ENCODE data around the gene RPS3.

RPS3 gene

GRCh38 chr11:75437966-75438659, 38.8 kb downstream of the RPS3 start:
- DNase-seq (ENCODE audit: low read depth, low spot score): no peak
- Histone ChIP-seq H3K27me3 (ENCODE audit: insufficient read depth, insufficient read length) (no peaks in the 10 kb centered on the region), H3K9me3 (ENCODE audit: insufficient read depth, low read length) (no peaks in the 10 kb centered on the region), H3K4me3 (ENCODE audit: insufficient read length, low read depth) (no peak overlapping the region), H3K9ac (ENCODE audit: insufficient read length, low read depth) (no peak overlapping the region), H3K4me1 (ENCODE audit: insufficient read depth, insufficient read length) (peaks cover 16% of the 10 kb centered on the region), H3K36me3 (ENCODE audit: insufficient read depth, insufficient read length, low read length) (peaks cover 54% of the 10 kb centered on the region)
- TF ChIP-seq SUZ12 (IDR thresholded peaks at IDR 0.05; ENCODE audit: extremely low read depth, insufficient read depth, insufficient read length) (no peak), ZNF274 (IDR thresholded peaks at IDR 0.05; ENCODE audit: low read depth, low read length) (no peak), YY1 (IDR thresholded peaks at IDR 0.05; ENCODE audit: insufficient read depth, insufficient read length) (no peak)

GRCh38 chr11:75439026-75439425, 39.7 kb downstream of the RPS3 start:
- no peak for DNase-seq (ENCODE audit: low read depth, low spot score)
- no peak overlapping the region for H3K9ac ChIP-seq (ENCODE audit: insufficient read length, low read depth)

GRCh38 chr11:75439495-75440120, 40.3 kb downstream of the RPS3 start:
- no peak overlapping the region for H3K4me3 ChIP-seq (ENCODE audit: insufficient read length, low read depth)
- H3K36me3 ChIP-seq (ENCODE audit: insufficient read depth, insufficient read length, low read length): peaks cover 52% of the 10 kb centered on the region
- TF ChIP-seq ZNF274 (IDR thresholded peaks at IDR 0.05; ENCODE audit: low read depth, low read length): no peak
- no peak for DNase-seq (ENCODE audit: low read depth, low spot score)
- H3K9me3 ChIP-seq (ENCODE audit: insufficient read depth, low read length): no peaks in the 10 kb centered on the region
- no peaks in the 10 kb centered on the region for H3K27me3 ChIP-seq (ENCODE audit: insufficient read depth, insufficient read length)
- peak overlapping the region; percentile 2 for H3K9ac ChIP-seq (ENCODE audit: insufficient read length, low read depth)
- H3K4me1 ChIP-seq (ENCODE audit: insufficient read depth, insufficient read length): peaks cover 14% of the 10 kb centered on the region

More at GRCh38 chr11:75439026-75439425, 39.7 kb downstream of the RPS3 start:
- Histone ChIP-seq H3K27me3 (ENCODE audit: insufficient read depth, insufficient read length) (no peaks in the 10 kb centered on the region), H3K4me3 (ENCODE audit: insufficient read length, low read depth) (no peak overlapping the region), H3K36me3 (ENCODE audit: insufficient read depth, insufficient read length, low read length) (peaks cover 52% of the 10 kb centered on the region), H3K9me3 (ENCODE audit: insufficient read depth, low read length) (no peaks in the 10 kb centered on the region), H3K4me1 (ENCODE audit: insufficient read depth, insufficient read length) (peaks cover 14% of the 10 kb centered on the region)
- TF ChIP-seq SUZ12 (IDR thresholded peaks at IDR 0.05; ENCODE audit: extremely low read depth, insufficient read depth, insufficient read length) (no peak), YY1 (IDR thresholded peaks at IDR 0.05; ENCODE audit: insufficient read depth, insufficient read length) (no peak), ZNF274 (IDR thresholded peaks at IDR 0.05; ENCODE audit: low read depth, low read length) (no peak)

- no peak overlapping the region for H3K9ac ChIP-seq (ENCODE audit: insufficient read length, low read depth)
- DNase-seq (ENCODE audit: low read depth, low spot score): no peak
- H3K9me3 ChIP-seq (ENCODE audit: insufficient read depth, low read length): no peaks in the 10 kb centered on the region
- peaks cover 48% of the 10 kb centered on the region for H3K36me3 ChIP-seq (ENCODE audit: insufficient read depth, insufficient read length, low read length)
- H3K4me1 ChIP-seq (ENCODE audit: insufficient read depth, insufficient read length): peaks cover 14% of the 10 kb centered on the region
- H3K4me3 ChIP-seq (ENCODE audit: insufficient read length, low read depth): no peak overlapping the region
- no peaks in the 10 kb centered on the region for H3K27me3 ChIP-seq (ENCODE audit: insufficient read depth, insufficient read length)
- no peak for TF ChIP-seq SUZ12 (IDR thresholded peaks at IDR 0.05; ENCODE audit: extremely low read depth, insufficient read depth, insufficient read length)
Observed at GRCh38 chr11:75440960-75441803, 41.9 kb downstream of the RPS3 start.

DNA sequence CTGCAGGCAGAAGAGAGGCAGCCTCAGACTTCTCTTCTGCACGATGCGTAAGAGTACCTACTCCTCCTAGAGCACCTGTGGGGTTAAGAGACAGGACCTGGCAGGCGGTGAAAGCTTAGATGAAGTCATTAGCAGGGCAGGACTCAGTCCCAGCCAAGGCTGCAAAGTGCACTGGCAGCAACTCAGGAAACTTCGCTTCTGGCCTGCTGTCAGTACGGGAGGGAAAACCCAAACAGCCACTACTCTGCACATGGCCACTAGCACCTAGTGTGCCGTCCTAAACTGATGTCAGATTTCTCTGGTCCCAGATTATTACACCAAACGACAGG, 42.5 kb downstream of the RPS3 start:
- Histone ChIP-seq H3K4me3 (ENCODE audit: insufficient read length, low read depth) (no peak overlapping the region), H3K27me3 (ENCODE audit: insufficient read depth, insufficient read length) (no peaks in the 10 kb centered on the region), H3K9me3 (ENCODE audit: insufficient read depth, low read length) (no peaks in the 10 kb centered on the region), H3K36me3 (ENCODE audit: insufficient read depth, insufficient read length, low read length) (peaks cover 43% of the 10 kb centered on the region), H3K4me1 (ENCODE audit: insufficient read depth, insufficient read length) (peaks cover 14% of the 10 kb centered on the region), H3K9ac (ENCODE audit: insufficient read length, low read depth) (no peak overlapping the region)
- no peak for DNase-seq (ENCODE audit: low read depth, low spot score)
- TF ChIP-seq ZNF274 (IDR thresholded peaks at IDR 0.05; ENCODE audit: low read depth, low read length) (no peak), SUZ12 (IDR thresholded peaks at IDR 0.05; ENCODE audit: extremely low read depth, insufficient read depth, insufficient read length) (no peak), YY1 (IDR thresholded peaks at IDR 0.05; ENCODE audit: insufficient read depth, insufficient read length) (no peak)

- peaks cover 41% of the 10 kb centered on the region for H3K36me3 ChIP-seq (ENCODE audit: insufficient read depth, insufficient read length, low read length)
- H3K9ac ChIP-seq (ENCODE audit: insufficient read length, low read depth): no peak overlapping the region
- DNase-seq (ENCODE audit: low read depth, low spot score): no peak
- H3K4me3 ChIP-seq (ENCODE audit: insufficient read length, low read depth): no peak overlapping the region
- no peak for TF ChIP-seq SUZ12 (IDR thresholded peaks at IDR 0.05; ENCODE audit: extremely low read depth, insufficient read depth, insufficient read length)
- no peak for TF ChIP-seq YY1 (IDR thresholded peaks at IDR 0.05; ENCODE audit: insufficient read depth, insufficient read length)
- TF ChIP-seq ZNF274 (IDR thresholded peaks at IDR 0.05; ENCODE audit: low read depth, low read length): no peak
- peaks cover 14% of the 10 kb centered on the region for H3K4me1 ChIP-seq (ENCODE audit: insufficient read depth, insufficient read length)
- H3K9me3 ChIP-seq (ENCODE audit: insufficient read depth, low read length): no peaks in the 10 kb centered on the region
- H3K27me3 ChIP-seq (ENCODE audit: insufficient read depth, insufficient read length): no peaks in the 10 kb centered on the region
Observed at GRCh38 chr11:75442161-75442885, 43.0 kb downstream of the RPS3 start.

GRCh38 chr11:75443043-75443442, 43.7 kb downstream of the RPS3 start:
- Histone ChIP-seq H3K27me3 (ENCODE audit: insufficient read depth, insufficient read length) (no peaks in the 10 kb centered on the region), H3K9ac (ENCODE audit: insufficient read length, low read depth) (no peak overlapping the region), H3K4me3 (ENCODE audit: insufficient read length, low read depth) (no peak overlapping the region), H3K36me3 (ENCODE audit: insufficient read depth, insufficient read length, low read length) (peaks cover 39% of the 10 kb centered on the region), H3K4me1 (ENCODE audit: insufficient read depth, insufficient read length) (peaks cover 14% of the 10 kb centered on the region), H3K9me3 (ENCODE audit: insufficient read depth, low read length) (no peaks in the 10 kb centered on the region)
- DNase-seq (ENCODE audit: low read depth, low spot score): no peak
- TF ChIP-seq YY1 (IDR thresholded peaks at IDR 0.05; ENCODE audit: insufficient read depth, insufficient read length): no peak
- TF ChIP-seq ZNF274 (IDR thresholded peaks at IDR 0.05; ENCODE audit: low read depth, low read length): no peak
- TF ChIP-seq SUZ12 (IDR thresholded peaks at IDR 0.05; ENCODE audit: extremely low read depth, insufficient read depth, insufficient read length): no peak
